Islet precursor cell (in vitro differentiated cells): Measurements from ENCODE around the gene HOXC6.

Experiments used
- DNase-seq: peaks from one replicate; pipeline ENCODE4 v3.0.0-alpha.2; 2018

The HOXC6 gene

DNA sequence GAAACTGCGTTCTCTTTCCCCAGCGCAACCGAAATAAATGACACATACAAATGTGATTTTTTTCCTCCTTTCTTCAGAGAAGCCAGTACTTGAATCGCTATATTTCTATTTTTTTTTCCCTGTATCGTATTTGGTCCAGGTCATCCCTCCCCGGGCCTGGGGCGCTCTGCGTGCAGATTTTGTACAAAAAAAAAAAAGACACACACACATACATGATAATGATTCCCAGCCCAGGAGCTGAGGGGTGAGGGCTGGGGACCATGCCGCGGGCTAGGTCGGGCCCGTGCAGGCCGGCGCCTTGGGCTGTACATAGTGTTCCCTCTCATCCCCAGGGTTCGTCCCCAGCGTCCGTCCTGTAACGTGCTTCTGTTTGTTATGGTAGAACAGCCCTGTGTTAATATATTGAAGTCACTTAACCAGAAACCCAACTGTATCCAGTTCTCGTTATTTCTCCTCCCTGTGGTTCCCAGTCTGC lies 25.3 kb upstream of the HOXC6 start:
- DNase-seq = no peak

DNA sequence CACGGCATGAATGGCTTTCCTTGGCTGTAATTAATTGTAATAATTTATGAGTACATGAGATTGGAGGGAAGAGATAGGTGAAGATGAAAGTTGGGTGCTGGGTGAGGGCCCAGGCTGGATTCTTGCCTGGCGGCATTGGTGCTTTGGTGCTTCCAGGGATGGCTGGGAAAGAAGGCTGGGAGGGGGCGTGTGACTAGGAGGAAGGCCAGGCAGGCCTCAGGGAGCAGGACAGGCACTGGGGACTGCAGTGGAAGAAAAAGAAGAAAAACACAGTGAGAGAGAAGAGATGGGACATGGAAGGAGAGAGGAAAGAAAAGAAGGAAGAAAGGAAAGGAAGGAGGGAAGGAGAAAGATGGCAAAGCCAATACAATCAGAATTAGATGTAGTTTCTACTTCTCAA lies 24.6 kb upstream of the HOXC6 start:
- DNase-seq = no peak

DNA sequence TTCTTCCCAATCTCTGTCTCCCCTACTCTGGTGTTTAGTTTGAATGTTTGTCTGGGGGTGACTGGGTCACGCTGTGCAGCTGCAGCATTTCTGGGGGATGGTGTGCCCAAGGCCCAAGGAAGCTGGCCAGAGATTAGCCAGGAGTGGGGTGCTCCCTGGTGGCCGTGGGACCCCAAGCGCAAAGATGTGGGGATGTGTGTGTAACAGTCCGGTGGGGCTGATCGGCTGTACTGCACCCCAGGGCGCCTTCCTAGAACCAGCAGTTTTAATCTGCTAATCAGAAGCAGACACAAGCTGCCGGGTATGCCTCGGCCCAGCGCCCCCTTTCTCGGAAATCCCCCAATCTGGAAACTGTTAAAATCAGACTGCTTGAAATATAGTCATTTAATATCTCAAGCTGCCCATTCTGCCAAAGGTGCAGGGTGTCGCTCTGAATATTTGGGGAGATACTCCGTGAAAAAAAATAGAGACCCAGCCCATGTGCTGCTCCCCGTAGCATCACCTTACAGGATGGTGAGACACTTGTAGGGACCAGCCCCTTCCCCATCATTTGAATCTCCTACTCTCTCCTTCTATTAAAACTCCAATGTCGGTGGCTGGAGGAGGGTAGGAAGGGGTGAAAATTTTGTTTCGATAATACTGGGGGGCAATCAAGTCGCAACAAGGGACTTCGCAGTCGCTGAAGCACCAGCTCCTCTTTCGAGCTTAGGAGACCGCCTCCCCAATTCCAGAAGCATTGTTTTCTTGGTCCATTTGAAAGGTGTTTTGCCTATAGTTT lies 24.0 kb upstream of the HOXC6 start:
- no peak for DNase-seq

DNA sequence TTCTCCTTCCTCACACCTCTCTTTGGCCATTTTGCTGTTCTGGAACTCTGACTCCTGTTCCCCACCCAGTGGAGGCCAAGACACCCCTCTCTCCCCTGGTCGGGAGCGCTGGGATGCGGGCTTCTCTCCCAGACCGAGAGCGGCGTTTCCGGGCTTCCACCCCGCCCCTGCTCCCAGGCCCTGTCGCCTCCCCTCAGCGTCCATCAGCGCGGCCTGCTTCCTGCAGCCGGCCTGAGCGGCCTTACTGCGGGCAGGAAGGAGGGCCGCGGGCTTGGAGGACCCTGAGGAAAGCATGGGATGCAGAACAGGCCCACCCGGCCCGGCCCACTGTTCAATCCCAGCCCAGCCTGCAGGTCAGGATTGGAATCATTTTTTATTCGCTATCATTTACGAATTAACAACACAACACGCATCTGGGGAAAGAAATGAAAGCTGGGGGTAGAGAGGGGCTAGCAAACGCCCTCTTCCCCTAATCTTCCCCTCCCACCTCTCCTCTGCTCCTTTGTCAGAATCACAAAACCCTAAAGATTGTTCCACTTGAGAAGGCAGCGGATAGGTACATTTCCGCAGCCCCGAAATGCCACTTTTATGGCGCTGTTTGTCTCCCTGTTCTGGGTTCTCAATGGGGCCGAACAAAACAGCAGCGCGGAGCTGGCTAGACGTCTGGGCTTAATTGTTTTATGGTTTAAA lies 23.3 kb upstream of the HOXC6 start:
- peak; percentile 87 for DNase-seq

DNA sequence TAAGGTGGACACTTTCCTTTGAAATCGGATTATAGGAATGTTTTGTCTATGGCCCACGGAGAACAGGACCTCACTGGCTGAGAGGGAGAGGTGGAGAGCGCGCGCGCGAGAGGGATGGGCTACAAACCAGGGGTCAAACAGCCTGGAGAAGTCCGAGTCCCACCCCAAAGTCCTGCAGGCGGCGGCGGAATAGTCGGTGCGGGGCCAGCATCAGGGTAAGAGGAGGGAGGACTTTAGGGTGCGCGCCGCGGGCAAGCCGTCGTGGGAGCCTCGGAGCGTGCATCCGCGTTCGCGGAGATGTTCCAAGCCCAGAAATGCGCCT lies 22.7 kb upstream of the HOXC6 start:
- no peak for DNase-seq

DNA sequence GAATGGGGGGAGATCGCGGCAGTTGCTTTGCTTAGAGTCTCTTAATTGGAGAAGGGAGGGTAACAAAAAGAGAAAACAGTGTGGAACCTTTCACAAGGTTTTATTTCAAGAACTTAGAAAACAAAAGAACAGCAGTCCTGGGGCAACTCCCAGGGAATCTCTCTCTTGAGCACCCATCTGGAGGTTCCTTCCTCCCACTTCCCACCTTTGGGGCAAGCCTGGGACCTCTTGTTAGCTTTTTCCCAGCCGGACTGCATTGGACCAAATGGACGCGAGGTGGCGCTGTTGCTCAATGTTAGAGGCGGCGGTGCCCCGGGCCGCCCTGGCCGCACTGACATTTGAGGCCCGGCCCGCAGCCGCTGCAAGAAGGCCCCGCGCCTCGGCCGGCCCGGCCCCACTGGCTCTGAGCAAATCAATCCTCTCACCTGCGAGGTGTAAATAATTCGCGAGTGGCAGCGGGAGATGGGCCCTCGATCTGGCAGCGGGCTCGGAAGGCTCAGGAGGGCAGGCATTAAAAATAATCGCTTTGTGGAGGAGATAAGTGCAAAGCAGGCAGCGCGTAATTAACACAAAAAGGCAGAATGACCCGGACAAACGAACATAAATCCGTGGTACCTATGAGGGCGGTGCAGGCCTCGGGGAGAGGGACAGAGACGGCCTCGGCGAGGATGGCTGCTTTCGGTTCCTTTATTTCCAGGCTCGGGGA lies 22.2 kb upstream of the HOXC6 start:
- DNase-seq = peak; percentile 95

DNA sequence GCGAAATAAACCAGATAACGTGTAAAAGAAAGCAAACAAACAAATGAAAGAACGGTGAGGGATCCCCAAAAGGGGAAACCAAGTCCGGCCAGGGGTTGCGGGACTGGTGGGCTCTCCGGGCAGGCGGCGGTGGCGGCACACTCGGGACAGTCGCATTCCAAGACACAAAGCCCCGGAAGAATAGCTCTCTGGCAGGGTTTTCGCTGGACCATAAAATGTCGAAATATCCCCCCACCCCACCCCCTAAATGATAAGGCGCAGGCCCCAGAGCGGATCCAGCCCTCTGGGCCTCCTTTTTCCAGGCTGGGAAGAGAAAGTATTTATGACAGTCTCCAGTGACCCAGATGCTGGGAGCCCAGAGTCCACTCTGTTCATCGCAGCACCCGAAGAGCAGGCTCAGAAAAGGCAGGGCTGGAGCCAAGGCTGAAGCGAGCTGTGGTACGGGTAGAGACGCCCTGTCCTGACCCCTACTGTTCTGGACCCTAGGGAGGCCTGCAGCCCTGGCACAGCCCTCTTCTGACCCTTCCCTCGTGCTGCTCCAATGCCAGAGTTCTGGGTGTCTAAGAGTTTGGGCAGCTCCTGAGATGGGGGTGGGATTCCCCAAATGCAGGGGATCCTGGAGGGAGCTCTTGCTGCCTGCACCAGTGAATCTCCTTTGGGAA lies 21.6 kb upstream of the HOXC6 start:
- no peak for DNase-seq

DNA sequence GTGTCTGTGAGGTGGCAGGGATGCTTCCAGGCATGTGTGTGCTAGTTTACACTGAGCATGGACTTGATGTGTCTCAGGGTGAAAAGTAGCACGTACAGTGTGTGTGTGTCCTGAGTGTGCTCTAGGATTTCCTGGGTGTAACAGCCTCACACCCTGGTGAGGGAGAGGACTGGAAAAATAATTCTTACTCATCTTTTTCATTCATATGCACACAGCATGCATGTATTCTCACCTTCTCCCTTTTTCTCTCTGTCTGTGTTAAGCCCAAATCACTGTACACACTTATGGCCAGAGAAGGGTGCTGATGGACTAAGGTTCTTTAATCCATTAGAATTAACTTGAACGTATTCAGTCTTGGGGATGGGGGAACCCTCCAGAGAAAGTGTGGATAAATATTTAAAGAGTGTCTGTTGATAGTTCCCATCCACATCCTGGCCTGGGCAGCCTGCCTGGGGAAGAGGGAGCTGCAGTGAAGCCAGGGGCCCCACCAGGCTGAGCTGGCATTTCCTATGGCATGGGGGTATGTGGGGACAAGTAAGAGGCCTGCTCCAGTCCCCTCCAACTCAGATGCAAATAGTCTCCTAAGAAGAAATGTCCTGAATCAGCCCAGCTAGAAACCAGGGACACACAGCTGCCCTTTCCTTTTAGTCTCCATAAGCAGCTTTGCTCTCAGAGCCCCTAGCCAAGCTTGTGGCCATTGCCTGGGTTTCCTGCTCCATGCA lies 20.5 kb upstream of the HOXC6 start:
- no peak for DNase-seq

DNA sequence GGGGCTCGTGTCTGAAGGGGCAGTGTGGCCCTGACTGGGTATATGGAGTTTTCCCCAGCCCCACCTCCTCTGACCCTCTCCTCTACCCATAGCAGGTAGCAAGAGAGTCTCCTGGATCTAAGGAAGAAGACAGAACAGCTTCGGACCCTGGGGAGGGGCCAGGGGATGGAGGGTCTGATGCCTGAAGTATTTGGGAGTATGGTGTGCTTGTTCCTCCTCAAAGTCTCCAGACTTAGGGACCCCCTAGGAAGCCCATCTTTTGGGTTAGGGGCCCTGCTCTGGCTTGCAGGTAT lies 20.0 kb upstream of the HOXC6 start:
- no peak for DNase-seq

DNA sequence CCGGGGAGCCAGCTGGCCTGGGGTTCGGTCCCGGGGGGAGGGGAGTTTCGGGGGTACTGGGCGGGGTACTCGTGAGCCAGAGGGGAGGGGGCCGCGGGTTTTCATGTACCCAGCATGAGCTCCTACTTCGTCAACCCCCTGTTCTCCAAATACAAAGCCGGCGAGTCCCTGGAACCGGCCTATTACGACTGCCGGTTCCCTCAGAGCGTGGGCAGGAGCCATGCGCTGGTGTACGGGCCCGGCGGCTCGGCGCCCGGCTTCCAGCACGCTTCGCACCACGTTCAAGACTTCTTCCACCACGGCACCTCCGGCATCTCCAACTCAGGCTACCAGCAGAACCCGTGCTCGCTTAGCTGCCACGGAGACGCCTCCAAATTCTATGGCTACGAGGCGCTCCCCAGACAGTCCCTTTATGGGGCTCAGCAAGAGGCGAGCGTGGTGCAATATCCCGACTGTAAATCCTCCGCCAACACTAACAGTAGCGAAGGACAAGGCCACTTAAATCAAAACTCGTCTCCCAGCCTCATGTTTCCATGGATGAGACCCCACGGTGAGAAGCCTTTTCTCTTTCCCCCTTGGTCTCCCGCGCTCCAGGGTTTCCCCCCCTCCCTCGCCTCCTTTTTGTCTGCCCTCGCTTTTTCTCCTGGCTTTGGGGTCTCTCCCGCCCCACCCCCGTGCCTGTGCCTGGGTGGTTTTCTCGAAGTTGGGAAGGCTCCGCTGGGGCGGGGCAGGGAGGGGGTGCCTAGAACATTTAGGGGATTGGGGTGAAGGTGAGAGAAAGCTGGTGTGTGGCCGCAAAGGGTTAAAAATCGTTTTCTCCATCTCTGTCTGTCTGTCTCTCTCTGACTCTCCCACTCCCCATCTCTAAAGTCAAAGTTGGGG lies 18.8 kb upstream of the HOXC6 start:
- DNase-seq = no peak

DNA sequence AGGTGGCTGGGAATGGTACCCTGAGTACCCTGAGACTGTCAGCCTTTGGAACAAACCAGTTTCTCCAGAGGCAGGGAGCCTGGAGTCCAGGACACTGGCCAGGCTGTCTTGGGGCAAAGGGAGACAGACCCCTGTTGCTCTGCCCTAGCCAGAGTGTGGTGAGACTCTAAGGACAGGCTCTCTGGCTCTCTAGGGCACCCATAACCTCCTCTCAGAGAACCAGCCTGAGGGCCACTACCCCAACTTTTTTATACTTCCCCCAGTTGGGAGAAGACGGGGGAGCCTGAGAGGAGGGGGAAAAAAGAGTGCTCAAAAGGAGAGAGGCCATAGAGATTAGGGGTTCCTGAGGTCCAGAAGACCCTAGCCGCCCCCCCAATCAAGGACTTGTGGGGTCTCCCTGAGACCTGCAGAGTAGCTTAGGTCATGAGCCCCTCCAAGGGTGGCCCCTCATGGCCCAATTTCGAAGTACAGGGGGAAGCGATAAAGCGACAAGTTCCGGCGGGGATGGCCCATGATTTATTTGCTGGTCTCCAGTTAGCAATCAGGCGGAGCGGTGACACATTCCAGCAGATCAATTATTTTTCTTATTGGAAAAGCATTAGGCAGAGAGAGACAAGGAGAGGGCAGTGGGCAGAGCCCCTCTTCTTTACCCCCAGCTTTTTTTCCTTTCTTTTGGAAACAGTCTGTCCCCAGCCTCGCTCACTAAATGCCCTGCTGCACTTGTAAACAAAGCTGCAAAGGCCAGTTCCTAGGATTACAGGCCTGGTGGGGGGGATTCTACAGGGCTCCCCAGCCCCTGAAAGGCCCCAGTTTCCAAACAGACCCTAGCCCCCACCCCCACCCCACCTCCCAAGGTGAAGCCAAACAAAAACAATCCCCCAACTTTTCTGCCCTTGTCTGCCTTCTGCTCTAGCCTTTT lies 17.9 kb upstream of the HOXC6 start:
- DNase-seq = no peak

DNA sequence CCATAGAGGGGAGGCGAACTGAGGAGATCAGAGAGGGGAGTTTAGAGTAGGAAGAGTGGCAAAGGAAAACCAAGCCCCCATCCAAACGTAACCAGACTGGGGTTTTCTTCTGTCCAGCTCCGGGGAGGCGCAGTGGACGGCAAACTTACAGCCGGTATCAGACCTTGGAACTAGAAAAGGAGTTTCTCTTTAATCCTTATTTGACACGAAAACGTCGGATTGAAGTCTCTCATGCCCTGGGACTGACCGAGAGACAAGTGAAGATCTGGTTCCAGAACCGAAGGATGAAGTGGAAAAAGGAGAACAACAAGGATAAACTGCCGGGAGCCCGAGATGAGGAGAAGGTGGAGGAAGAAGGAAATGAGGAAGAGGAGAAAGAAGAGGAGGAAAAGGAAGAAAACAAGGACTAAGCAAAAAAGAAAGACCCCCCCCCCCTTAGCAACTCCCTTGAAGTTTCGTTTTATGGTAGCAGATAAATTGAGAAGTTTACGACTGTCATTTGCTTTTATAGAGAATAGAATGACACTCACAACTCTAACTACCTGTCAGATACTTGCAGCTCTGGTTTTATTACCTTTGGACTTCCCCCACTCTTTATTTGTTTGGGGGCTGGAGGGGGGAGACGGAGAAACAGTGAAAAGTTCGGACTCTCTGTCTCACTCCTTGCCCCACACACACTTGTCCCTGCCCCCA lies 17.1 kb upstream of the HOXC6 start:
- DNase-seq = no peak

DNA sequence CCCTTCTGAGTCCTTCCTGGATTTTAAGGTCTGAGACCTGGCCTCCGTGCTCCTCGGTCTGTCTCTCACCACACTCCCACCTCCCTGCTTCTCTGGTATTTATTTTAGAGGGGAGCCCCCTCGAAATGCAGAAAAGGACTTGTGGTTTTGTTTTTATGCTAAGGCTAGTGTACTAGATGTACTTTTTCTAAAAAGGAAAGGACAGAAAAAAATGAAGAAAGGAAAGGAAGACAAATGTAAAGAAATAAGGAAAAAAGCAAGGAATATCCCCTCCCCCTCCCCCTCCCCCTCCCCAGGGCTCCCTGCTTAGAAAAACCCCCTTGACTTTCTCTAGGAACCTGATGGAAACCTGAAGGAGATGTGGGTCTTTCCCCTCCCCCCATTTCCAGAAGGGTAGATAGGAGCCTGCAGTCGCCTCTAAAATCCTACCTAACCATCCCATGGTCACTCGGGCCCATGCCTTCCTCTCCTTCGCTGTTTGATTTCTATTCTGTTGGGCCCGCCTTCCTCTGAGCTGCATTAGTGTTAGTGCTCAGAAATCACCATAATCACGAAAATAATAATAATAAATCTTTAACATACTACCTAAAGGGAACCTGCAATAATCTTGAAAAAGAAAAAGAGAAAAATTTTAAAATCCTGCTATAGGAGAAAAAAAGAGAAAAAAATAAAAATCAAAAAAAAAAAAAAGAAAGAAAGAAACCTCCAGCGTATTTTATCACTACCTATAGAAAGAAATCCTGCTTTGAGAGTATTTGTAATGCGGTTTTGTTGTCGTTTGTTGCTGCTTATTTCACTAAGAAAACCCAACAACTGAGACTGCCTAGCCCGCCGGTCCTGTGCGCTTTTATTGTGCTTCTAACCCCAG lies 16.3 kb upstream of the HOXC6 start:
- DNase-seq = no peak

DNA sequence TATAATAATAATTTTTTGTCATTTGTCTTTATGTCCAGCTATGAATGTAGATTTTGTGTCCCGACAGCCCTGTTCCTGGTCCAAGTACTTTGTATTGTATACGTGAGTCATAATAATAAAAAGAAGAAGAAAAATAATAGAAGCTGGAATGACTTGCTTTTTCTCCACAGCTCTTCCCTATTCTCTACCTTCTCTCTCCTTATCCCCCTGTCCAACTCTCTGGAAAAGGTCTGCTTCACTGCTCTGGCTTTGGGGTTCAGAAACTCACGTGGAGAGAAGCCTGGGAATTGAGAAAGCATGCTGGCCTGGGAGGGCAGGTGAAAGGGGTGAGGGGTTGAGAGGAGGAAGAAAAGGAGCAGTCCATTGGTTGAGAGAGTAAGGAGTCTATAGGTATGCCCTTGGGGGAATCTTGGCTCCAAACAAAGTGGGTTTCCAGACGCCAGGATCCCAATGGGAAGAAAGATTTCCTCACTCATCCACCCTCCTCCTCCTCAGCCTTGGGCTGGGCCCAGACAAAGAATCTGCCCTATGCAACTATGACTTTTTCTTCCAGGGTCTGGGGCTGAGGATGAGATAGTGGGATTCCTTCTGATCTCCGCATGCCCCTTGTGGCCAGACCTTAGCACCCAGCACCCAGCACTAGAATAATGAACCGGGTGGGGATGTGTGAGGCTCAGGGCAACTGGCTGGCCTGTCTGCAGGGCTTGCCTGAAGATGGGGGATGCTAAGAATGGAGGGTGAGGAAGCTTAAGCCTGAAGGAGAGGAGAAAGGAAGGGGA lies 15.4 kb upstream of the HOXC6 start:
- no peak for DNase-seq

DNA sequence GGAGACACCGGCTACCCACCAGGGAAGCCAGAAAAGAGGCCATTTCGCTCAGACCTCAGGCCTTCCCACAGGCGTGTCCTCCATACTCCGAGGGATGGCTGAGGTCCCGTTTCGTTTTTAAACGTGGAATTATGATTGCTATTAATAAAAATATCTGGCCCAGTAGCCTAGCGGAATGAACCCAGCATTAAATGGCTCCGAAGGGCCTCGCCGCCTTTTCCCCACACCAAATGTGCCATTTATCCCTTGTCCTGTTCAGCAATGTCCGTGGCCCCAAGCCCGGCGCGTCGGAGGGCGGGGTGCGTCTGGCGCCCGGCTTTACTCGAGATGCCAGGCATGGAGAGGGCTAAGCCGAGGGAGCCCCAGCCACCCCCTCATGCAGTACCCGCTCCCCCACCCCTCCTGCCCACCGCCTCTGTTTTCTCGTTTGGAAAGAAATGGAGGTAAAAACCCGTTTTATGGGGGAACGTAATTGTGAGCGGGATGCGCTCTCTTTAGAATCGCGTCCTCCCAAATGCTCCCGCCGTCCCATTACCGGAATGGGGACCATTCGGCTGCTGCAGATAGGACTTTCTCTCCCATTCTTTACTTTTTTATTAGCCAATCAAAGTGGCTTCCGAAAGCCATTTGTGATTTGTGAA lies 13.7 kb upstream of the HOXC6 start:
- no peak for DNase-seq

DNA sequence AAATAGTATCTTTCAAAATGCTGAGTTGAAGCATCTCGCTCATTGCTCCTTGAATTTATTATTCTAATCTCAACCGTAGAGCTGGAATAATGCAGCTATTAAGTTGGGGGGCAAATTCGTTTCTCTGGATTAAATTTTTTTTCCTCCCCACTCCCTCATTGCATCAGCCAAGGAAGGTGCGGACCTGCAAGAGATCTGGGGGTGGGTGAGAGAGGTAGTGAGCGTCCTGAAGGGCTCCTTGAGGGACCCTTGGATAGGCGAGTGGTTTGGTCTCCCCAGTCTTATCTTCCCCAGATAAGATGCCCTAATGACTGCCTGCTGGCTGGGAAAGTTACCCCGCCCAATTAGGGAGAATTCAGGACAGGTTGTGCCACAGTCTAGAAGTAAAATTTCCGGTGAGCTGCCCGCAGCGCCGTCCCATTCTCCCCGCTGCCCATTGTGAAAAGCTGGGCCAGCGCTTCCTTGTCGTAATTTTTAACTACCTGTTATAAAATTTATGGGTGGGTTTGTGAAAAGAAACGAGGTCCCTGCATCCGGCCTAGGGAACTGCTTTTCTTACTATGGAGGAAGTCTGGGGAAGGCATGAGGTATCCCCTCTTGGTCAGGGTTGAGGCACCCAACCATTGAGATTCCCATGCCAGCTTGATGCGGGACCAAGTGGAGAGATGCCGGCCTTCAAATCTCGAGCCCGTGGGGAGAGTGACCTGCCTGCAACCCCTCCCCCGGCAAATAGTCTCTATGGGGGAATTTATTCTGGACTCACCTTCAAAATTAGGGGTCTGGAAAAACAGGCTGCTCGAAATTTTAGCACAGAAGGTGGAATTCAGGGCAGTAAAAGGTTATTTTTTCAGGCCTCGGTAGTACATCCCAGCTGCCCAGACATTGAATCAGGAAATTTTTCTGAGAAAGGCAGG lies 13.0 kb upstream of the HOXC6 start:
- no peak for DNase-seq

DNA sequence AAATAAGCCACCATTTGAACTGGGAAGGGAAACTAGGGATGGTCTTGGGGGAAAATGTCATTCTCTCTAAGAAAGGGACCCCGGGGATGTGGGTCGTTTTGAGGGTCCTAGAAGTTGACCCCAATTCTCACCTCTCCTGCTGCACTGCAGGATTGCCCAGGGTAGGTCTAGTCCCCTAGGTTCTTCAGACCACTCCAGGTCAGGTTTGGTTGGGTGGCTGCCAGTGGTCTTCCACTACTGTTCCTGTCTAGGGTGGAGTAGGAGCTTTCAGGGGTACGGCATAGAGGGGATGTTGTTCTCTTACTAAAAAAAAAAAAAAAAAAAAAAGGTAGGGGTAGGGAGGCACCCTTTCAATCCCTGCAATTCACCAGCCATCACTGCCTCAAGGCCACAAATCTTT lies 12.2 kb upstream of the HOXC6 start:
- DNase-seq = no peak
